Liver (tissue), 3 donors: ENCODE data around the gene PUSL1.

Experiments used
- EGR1 ChIP-seq, 2 donors: IDR thresholded peaks; 2 replicates each; pipeline ENCODE4 v1.6.1; 2016 to 2018; ENCODE audit warnings: antibody characterized with exemption in 2 of 2, low read depth in 2 of 2
- FOXA1 ChIP-seq: IDR thresholded peaks from 2 replicates; pipeline ENCODE4 v1.6.1; 2016; ENCODE audit warnings: antibody characterized with exemption
- GABPA ChIP-seq, 2 donors: IDR thresholded peaks in 1 of 2; conservative IDR thresholded peaks in 1 of 2; 2 replicates each; pipeline ENCODE4 v1.6.1; 2016; ENCODE audit warnings: antibody characterized with exemption in 2 of 2, mild to moderate bottlenecking in 1 of 2, moderate library complexity in 1 of 2
- HNF4G ChIP-seq: IDR thresholded peaks from 2 replicates; pipeline ENCODE4 v1.6.1; 2016; ENCODE audit warnings: antibody characterized with exemption
- JUND ChIP-seq, 2 donors: IDR thresholded peaks; 2 replicates each; pipeline ENCODE4 v1.6.1; 2016; ENCODE audit warnings: antibody characterized with exemption in 2 of 2
- RAD21 ChIP-seq, 2 donors: IDR thresholded peaks; 2 replicates each; pipeline ENCODE4 v1.6.1; 2016; ENCODE audit warnings: antibody characterized with exemption in 2 of 2, mild to moderate bottlenecking in 2 of 2
- SP1 ChIP-seq: IDR thresholded peaks from 2 replicates; pipeline ENCODE4 v1.6.1; 2018; ENCODE audit warnings: antibody characterized with exemption, mild to moderate bottlenecking
- TAF1 ChIP-seq: conservative IDR thresholded peaks from 2 replicates; pipeline ENCODE4 v1.6.1; 2016; ENCODE audit warnings: antibody characterized with exemption, mild to moderate bottlenecking
- YY1 ChIP-seq: IDR thresholded peaks from 2 replicates; pipeline ENCODE4 v1.6.1; 2016; ENCODE audit warnings: antibody characterized with exemption, mild to moderate bottlenecking
- TF ChIP-seq, protein P1 (sequence below): fragments of 150-350 bp; IDR thresholded peaks from 2 replicates; pipeline ENCODE4 v1.5.1; 2017; ENCODE audit warnings: improper control_type of control experiment, low read depth, low read length; ENCODE audit not compliant: missing input control
- TF ChIP-seq, protein P2 (sequence below): IDR thresholded peaks from 2 replicates; pipeline ENCODE4 v1.6.1; 2016; ENCODE audit warnings: antibody characterized with exemption
- TF ChIP-seq, protein P3 (sequence below): IDR thresholded peaks from 2 replicates; pipeline ENCODE4 v1.6.1; 2016; ENCODE audit warnings: antibody characterized with exemption, mild to moderate bottlenecking
- TF ChIP-seq, protein P4 (sequence below): IDR thresholded peaks from 2 replicates; pipeline ENCODE4 v1.6.1; 2016; ENCODE audit warnings: antibody characterized with exemption
- donor health status: healthy.
- donor health status: healthy.

DNA sequence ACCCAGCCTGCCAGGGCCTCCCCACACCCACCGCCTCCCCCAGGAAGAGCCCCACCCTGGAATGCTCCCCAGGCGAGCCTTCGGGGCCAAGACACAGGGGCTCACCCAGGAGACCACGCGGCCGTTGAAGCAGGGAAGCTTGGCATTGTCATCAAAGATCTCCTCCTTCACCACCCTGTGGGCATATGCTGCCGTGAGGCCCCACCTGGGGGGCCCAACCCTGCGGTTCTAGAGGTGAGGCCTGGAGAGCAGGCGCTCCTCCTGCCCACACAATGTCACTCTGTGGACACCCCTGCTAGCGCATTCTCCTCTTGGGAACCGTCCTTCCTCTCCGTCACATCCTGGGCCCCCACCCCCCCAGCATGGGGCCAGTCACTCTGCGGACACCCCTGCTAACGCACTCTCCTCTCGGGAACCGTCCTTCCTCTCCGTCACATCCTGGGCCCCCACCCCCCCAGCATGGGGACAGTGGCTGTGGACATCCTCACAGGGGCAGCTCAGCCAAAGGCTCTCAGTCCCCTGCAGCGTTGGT lies 34.3 kb downstream of the PUSL1 start:
- no peak for TF ChIP-seq HNF4G
- TF ChIP-seq, protein P1, sequence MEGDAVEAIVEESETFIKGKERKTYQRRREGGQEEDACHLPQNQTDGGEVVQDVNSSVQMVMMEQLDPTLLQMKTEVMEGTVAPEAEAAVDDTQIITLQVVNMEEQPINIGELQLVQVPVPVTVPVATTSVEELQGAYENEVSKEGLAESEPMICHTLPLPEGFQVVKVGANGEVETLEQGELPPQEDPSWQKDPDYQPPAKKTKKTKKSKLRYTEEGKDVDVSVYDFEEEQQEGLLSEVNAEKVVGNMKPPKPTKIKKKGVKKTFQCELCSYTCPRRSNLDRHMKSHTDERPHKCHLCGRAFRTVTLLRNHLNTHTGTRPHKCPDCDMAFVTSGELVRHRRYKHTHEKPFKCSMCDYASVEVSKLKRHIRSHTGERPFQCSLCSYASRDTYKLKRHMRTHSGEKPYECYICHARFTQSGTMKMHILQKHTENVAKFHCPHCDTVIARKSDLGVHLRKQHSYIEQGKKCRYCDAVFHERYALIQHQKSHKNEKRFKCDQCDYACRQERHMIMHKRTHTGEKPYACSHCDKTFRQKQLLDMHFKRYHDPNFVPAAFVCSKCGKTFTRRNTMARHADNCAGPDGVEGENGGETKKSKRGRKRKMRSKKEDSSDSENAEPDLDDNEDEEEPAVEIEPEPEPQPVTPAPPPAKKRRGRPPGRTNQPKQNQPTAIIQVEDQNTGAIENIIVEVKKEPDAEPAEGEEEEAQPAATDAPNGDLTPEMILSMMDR: no peak
- TF ChIP-seq, protein P2, sequence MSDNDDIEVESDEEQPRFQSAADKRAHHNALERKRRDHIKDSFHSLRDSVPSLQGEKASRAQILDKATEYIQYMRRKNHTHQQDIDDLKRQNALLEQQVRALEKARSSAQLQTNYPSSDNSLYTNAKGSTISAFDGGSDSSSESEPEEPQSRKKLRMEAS: no peak
- TF ChIP-seq FOXA1: no peak
- no peak for TF ChIP-seq TAF1
- no peak for TF ChIP-seq RAD21 (IDR thresholded peaks at IDR 0.05)
- TF ChIP-seq, protein P3, sequence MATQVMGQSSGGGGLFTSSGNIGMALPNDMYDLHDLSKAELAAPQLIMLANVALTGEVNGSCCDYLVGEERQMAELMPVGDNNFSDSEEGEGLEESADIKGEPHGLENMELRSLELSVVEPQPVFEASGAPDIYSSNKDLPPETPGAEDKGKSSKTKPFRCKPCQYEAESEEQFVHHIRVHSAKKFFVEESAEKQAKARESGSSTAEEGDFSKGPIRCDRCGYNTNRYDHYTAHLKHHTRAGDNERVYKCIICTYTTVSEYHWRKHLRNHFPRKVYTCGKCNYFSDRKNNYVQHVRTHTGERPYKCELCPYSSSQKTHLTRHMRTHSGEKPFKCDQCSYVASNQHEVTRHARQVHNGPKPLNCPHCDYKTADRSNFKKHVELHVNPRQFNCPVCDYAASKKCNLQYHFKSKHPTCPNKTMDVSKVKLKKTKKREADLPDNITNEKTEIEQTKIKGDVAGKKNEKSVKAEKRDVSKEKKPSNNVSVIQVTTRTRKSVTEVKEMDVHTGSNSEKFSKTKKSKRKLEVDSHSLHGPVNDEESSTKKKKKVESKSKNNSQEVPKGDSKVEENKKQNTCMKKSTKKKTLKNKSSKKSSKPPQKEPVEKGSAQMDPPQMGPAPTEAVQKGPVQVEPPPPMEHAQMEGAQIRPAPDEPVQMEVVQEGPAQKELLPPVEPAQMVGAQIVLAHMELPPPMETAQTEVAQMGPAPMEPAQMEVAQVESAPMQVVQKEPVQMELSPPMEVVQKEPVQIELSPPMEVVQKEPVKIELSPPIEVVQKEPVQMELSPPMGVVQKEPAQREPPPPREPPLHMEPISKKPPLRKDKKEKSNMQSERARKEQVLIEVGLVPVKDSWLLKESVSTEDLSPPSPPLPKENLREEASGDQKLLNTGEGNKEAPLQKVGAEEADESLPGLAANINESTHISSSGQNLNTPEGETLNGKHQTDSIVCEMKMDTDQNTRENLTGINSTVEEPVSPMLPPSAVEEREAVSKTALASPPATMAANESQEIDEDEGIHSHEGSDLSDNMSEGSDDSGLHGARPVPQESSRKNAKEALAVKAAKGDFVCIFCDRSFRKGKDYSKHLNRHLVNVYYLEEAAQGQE: no peak
- no peak for TF ChIP-seq YY1
- no peak for TF ChIP-seq GABPA (IDR thresholded peaks at IDR 0.05 in 1 of 2, conservative IDR thresholded peaks at IDR 0.05 in 1 of 2)
- TF ChIP-seq SP1: no peak
- no peak for TF ChIP-seq JUND (IDR thresholded peaks at IDR 0.05)
- TF ChIP-seq, protein P4, sequence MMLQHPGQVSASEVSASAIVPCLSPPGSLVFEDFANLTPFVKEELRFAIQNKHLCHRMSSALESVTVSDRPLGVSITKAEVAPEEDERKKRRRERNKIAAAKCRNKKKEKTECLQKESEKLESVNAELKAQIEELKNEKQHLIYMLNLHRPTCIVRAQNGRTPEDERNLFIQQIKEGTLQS: no peak
- no peak for TF ChIP-seq EGR1 (IDR thresholded peaks at IDR 0.05; ENCODE audit: low read depth in 2 of 2)
